ENCODE measurements around the gene STYXL2. TPM values are rescaled to one million over a fixed set of nuclear protein-coding genes. Genes with fewer than 3 reads are reported as not detected.

Gene STYXL2
- total RNA-seq, 1 donor: not detected

GRCh38 chr1:167104256-167104633 is 10.4 kb downstream of the STYXL2 start:
- no peak for DNase-seq (ENCODE audit: low read depth)
- H3K4me3 ChIP-seq (ENCODE audit: low read depth, low read length): no peak overlapping the region
- no peak for TF ChIP-seq CTCF (IDR thresholded peaks at IDR 0.05; ENCODE audit: insufficient read depth, low read depth, low read length)

- DNase-seq (ENCODE audit: low read depth): no peak
- TF ChIP-seq CTCF (IDR thresholded peaks at IDR 0.05; ENCODE audit: insufficient read depth, low read depth, low read length): no peak
- no peak overlapping the region for H3K4me3 ChIP-seq (ENCODE audit: low read depth, low read length)
These were observed 11.6 kb downstream of the STYXL2 start for GRCh38 chr1:167105271-167106118.

- no peak for TF ChIP-seq CTCF (IDR thresholded peaks at IDR 0.05; ENCODE audit: insufficient read depth, low read depth, low read length)
- H3K4me3 ChIP-seq (ENCODE audit: low read depth, low read length): no peak overlapping the region
- no peak for DNase-seq (ENCODE audit: low read depth)
These were observed 12.2 kb downstream of the STYXL2 start for GRCh38 chr1:167106119-167106461.

GRCh38 chr1:167107456-167107855 is 13.6 kb downstream of the STYXL2 start:
- no peak for TF ChIP-seq CTCF (IDR thresholded peaks at IDR 0.05; ENCODE audit: insufficient read depth, low read depth, low read length)
- DNase-seq (ENCODE audit: low read depth): no peak
- no peak overlapping the region for H3K4me3 ChIP-seq (ENCODE audit: low read depth, low read length)

- no peak for TF ChIP-seq CTCF (IDR thresholded peaks at IDR 0.05; ENCODE audit: insufficient read depth, low read depth, low read length)
- DNase-seq (ENCODE audit: low read depth): no peak
- H3K4me3 ChIP-seq (ENCODE audit: low read depth, low read length): no peak overlapping the region
These were observed 15.2 kb downstream of the STYXL2 start for GRCh38 chr1:167109125-167109524.

- H3K4me3 ChIP-seq (ENCODE audit: low read depth, low read length): no peak overlapping the region
These were observed 16.7 kb downstream of the STYXL2 start for GRCh38 chr1:167110586-167110985.

More at GRCh38 chr1:167110586-167110985, 16.7 kb downstream of the STYXL2 start:
- TF ChIP-seq CTCF (IDR thresholded peaks at IDR 0.05; ENCODE audit: insufficient read depth, low read depth, low read length): no peak
- no peak for DNase-seq (ENCODE audit: low read depth)
